Body of pancreas (tissue), 4 donors: ENCODE measurements around the gene JPH3. TPM values are rescaled to one million over a fixed set of nuclear protein-coding genes. Genes with fewer than 3 reads are reported as not detected.

Experiments
- ATAC-seq: fragments of 150-250 bp; one replicate; pipeline ENCODE4 v1.9.1; 2016
- DNase-seq, 4 donors: peaks; one replicate each; pipeline ENCODE4 v3.0.0-alpha.2; 2019
- H3K27ac ChIP-seq, 4 donors: fragments of 200-600 bp; sonication (generic); 1 replicate in 3 of 4; 2 replicates in 1 of 4; pipeline versions ENCODE4 v1.5.1 to v1.6.1; 2016 to 2019; ENCODE audit warnings: mild to moderate bottlenecking in 1 of 4, mixed read lengths in 1 of 4, moderate library complexity in 1 of 4
- H3K27me3 ChIP-seq, 2 donors: fragments of 200-600 bp; sonication (generic); one replicate each; pipeline ENCODE4 v1.6.0; 2016; ENCODE audit warnings: mild to moderate bottlenecking in 1 of 2
- H3K36me3 ChIP-seq, 2 donors: fragments of 200-600 bp; sonication (generic); replicated peaks in 1 of 2; 2 replicates each; pipeline ENCODE4 v1.5.1; 2016; ENCODE audit warnings: low read depth in 2 of 2; ENCODE audit not compliant: insufficient read depth in 1 of 2
- H3K4me1 ChIP-seq: fragments of 200-600 bp; sonication (generic); one replicate; pipeline ENCODE4 v1.6.0; 2016
- H3K4me3 ChIP-seq, 2 donors: fragments of 200-600 bp; sonication (generic); 1 replicate in 1 of 2; 2 replicates in 1 of 2; pipeline ENCODE4 v1.5.1; 2016 to 2019
- H3K9me3 ChIP-seq, 3 donors: fragments of 200-600 bp; sonication (generic); 1 replicate in 2 of 3; 2 replicates in 1 of 3; pipeline ENCODE4 v1.5.1; 2016
- CTCF ChIP-seq, 7 experiments: fragments of 450-650 bp in 4 of 7; fragments of 200-600 bp in 3 of 7; sonication (generic) in 3 of 7; IDR thresholded peaks; one replicate each; pipeline ENCODE4 v1.5.1; 2016 to 2019; ENCODE audit warnings: antibody characterized with exemption in 7 of 7
- POLR2A ChIP-seq, 3 donors: fragments of 450-650 bp; IDR thresholded peaks; one replicate each; pipeline ENCODE4 v1.6.1; 2016; ENCODE audit warnings: antibody characterized with exemption in 3 of 3, mild to moderate bottlenecking in 2 of 3
- WGBS, 2 donors: methylation state at CpG; one replicate each; pipeline ENCODE4 v1.1.5; 2017; 5-methylcytosine and 5-hydroxymethylcytosine counted together
- intact Hi-C: fragments of 100-400 bp; cut with DNase I; formaldehyde crosslinking; loops from one replicate; pipeline ENCODE4 v1.15.1; 2023
- total RNA-seq, 2 donors: library from RNA; depleted of rRNA; stranded (reverse); fragments of >200 nt; gene quantifications; one replicate each; pipeline ENCODE4 v1.1.0, GENCODE V29; 2016

The JPH3 gene
- total RNA-seq, 2 donors from 2014 or later, result not detected

GRCh38 chr16:87583453-87584131, 18.7 kb upstream of the JPH3 start:
- Histone ChIP-seq H3K4me1 (peaks cover 11% of the 10 kb centered on the region), H3K9me3 (no peaks in the 10 kb centered on the region), H3K4me3 (no peak overlapping the region), H3K27ac (no peak overlapping the region), H3K27me3 (no peaks in the 10 kb centered on the region), H3K36me3 (no peaks in the 10 kb centered on the region)
- 36 to 41% methylated on average over 21 to 23 of the region's 23 CpGs for WGBS, 2 donors
- TF ChIP-seq POLR2A (IDR thresholded peaks at IDR 0.05) (no peak), CTCF (IDR thresholded peaks at IDR 0.05) (no peak)
- ATAC-seq (no peak), DNase-seq (no peak)
- intact Hi-C loops, result no loop called here

GRCh38 chr16:87584271-87584670, 18.0 kb upstream of the JPH3 start:
- H3K9me3 ChIP-seq, result no peaks in the 10 kb centered on the region
- H3K4me3 ChIP-seq, result no peak overlapping the region
- WGBS, 2 donors, result 68 to 75% methylated on average over 7 of the region's 7 CpGs
- H3K27ac ChIP-seq, result no peak overlapping the region
- intact Hi-C loops, result no loop called here
- no peak for TF ChIP-seq POLR2A (IDR thresholded peaks at IDR 0.05)
- no peak for TF ChIP-seq CTCF (IDR thresholded peaks at IDR 0.05)
- DNase-seq (no peak), ATAC-seq (no peak)
- H3K36me3 ChIP-seq, result no peaks in the 10 kb centered on the region
- peaks cover 16% of the 10 kb centered on the region for H3K4me1 ChIP-seq
- no peaks in the 10 kb centered on the region for H3K27me3 ChIP-seq

GRCh38 chr16:87584975-87585374, 17.3 kb upstream of the JPH3 start:
- H3K4me3 ChIP-seq, result no peak overlapping the region

DNA sequence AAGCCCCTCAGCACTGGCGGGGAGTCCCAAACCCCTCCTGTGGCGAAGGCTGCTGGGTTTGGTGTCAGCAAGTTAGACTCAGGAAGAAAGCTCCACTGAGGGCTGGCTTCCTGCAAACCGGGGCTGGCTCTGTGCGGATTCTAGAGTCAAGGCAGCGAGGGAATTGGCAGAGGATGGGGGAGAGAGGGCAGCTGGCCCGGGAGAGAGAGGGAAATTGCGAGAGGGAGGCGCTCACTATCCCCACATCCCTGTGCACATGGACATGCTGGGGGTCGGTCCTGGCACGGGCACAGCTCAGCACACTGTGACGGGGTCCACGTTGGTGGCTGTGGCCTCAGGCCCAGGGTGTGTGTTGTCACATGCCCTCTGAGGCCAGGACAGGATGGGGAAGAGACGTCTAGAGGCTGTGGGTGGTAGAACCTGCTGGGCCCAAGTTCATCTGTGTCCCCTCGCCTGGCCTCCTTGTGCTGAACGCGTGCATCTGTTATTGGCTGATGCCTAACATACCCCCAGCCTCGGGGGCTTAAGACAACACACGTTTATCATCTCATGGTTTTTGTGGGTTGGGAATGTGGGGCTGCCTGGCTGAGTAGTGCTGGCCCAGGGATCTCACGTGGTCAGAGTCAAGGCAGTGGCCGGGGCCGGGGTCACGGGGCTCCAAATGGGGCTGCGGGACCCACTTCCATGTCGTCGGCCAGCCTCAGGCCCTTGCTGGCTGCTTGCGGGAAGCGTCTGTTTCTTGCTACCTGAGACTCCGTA, 16.7 kb upstream of the JPH3 start:
- no peak overlapping the region for H3K27ac ChIP-seq
- DNase-seq, result no peak
- H3K27me3 ChIP-seq, result no peaks in the 10 kb centered on the region
- no peaks in the 10 kb centered on the region for H3K36me3 ChIP-seq
- peaks cover 16% of the 10 kb centered on the region for H3K4me1 ChIP-seq
- no peak overlapping the region for H3K4me3 ChIP-seq
- TF ChIP-seq POLR2A (IDR thresholded peaks at IDR 0.05) (no peak), CTCF (IDR thresholded peaks at IDR 0.05) (no peak)
- 37 to 41% methylated on average over 12 to 28 of the region's 28 CpGs for WGBS, 2 donors
- intact Hi-C loops, result no loop called here
- no peaks in the 10 kb centered on the region for H3K9me3 ChIP-seq
- no peak for ATAC-seq

More at GRCh38 chr16:87584975-87585374, 17.3 kb upstream of the JPH3 start:
- no peaks in the 10 kb centered on the region for H3K9me3 ChIP-seq
- ATAC-seq, result no peak
- no peak for DNase-seq
- TF ChIP-seq POLR2A (IDR thresholded peaks at IDR 0.05) (no peak), CTCF (IDR thresholded peaks at IDR 0.05) (no peak)
- H3K27me3 ChIP-seq, result no peaks in the 10 kb centered on the region
- H3K27ac ChIP-seq, result no peak overlapping the region
- 75 to 76% methylated on average over 3 to 8 of the region's 8 CpGs for WGBS, 2 donors
- no peaks in the 10 kb centered on the region for H3K36me3 ChIP-seq
- H3K4me1 ChIP-seq, result peaks cover 16% of the 10 kb centered on the region
- intact Hi-C loops, result no loop called here
